H9 (cell line): ENCODE results near the gene HCN2. TPM values are rescaled to one million over a fixed set of nuclear protein-coding genes. Genes with fewer than 3 reads are reported as not detected.

ENCODE experiments used
- DNase-seq: peaks from one replicate; pipeline ENCODE4 v3.0.0-alpha.2; 2017
- H2AFZ ChIP-seq: one replicate; pipeline ENCODE4 v1.6.1; 2013; ENCODE audit warnings: mild to moderate bottlenecking, low read length, control low read depth, moderate library complexity
- H2AK5ac ChIP-seq: 2 replicates; pipeline ENCODE4 v1.6.1; 2013; ENCODE audit warnings: low read length, control low read depth, mixed read lengths; ENCODE audit not compliant: insufficient read length
- H2BK120ac ChIP-seq: one replicate; pipeline ENCODE4 v1.6.1; 2013; ENCODE audit warnings: low read depth, mild to moderate bottlenecking, low read length, control low read depth, inconsistent platforms; ENCODE audit not compliant: poor library complexity, severe bottlenecking
- H2BK12ac ChIP-seq: 2 replicates; pipeline ENCODE4 v1.6.1; 2013; ENCODE audit warnings: low read length, control low read depth, mixed read lengths, low read depth; ENCODE audit not compliant: insufficient read length
- H2BK15ac ChIP-seq: 2 replicates; pipeline ENCODE4 v1.6.1; 2013; ENCODE audit warnings: low read depth, low read length, control low read depth
- H2BK20ac ChIP-seq: one replicate; pipeline ENCODE4 v1.6.1; 2013; ENCODE audit warnings: low read depth, mild to moderate bottlenecking, low read length, control low read depth, inconsistent platforms; ENCODE audit not compliant: poor library complexity, severe bottlenecking
- H2BK5ac ChIP-seq: 2 replicates; pipeline ENCODE4 v1.6.1; 2013; ENCODE audit warnings: low read length, control low read depth, mixed read lengths; ENCODE audit not compliant: insufficient read length
- H3K14ac ChIP-seq: 2 replicates; pipeline ENCODE4 v1.6.1; 2013; ENCODE audit warnings: low read length, control low read depth; ENCODE audit not compliant: insufficient read depth
- H3K18ac ChIP-seq: 2 replicates; pipeline ENCODE4 v1.6.1; 2013; ENCODE audit warnings: low read depth, mild to moderate bottlenecking, mixed read lengths, low read length, control low read depth; ENCODE audit not compliant: insufficient read length
- H3K23ac ChIP-seq: 2 replicates; pipeline ENCODE4 v1.6.1; 2013; ENCODE audit warnings: low read length, control low read depth, mixed read lengths, low read depth; ENCODE audit not compliant: insufficient read length
- H3K23me2 ChIP-seq: 2 replicates; pipeline ENCODE4 v1.6.1; 2013; ENCODE audit warnings: low read depth, mild to moderate bottlenecking, mixed read lengths, low read length, control low read depth; ENCODE audit not compliant: insufficient read length, poor library complexity, severe bottlenecking
- H3K27ac ChIP-seq: 2 replicates; pipeline ENCODE4 v1.5.1; 2013; ENCODE audit warnings: low read length, control low read depth, mixed read lengths, low read depth; ENCODE audit not compliant: insufficient read length
- H3K27me3 ChIP-seq: 2 replicates; pipeline ENCODE4 v1.6.1; 2013; ENCODE audit warnings: low read length, control low read depth, inconsistent platforms; ENCODE audit not compliant: insufficient read depth
- H3K4ac ChIP-seq: 2 replicates; pipeline ENCODE4 v1.6.1; 2013; ENCODE audit warnings: low read depth, mild to moderate bottlenecking, control low read depth, inconsistent platforms, low read length, moderate library complexity
- H3K4me1 ChIP-seq: 2 replicates; pipeline ENCODE4 v1.6.1; 2013; ENCODE audit warnings: low read length, control low read depth, inconsistent platforms; ENCODE audit not compliant: insufficient read depth
- H3K4me2 ChIP-seq: 2 replicates; pipeline ENCODE4 v1.6.1; 2013; ENCODE audit warnings: low read length, control low read depth, mixed read lengths; ENCODE audit not compliant: insufficient read length, insufficient read depth
- H3K56ac ChIP-seq: 2 replicates; pipeline ENCODE4 v1.6.1; 2013; ENCODE audit warnings: low read depth, mild to moderate bottlenecking, mixed read lengths, low read length, control low read depth; ENCODE audit not compliant: insufficient read length
- H3K79me1 ChIP-seq: 2 replicates; pipeline ENCODE4 v1.6.1; 2013; ENCODE audit warnings: low read depth, mild to moderate bottlenecking, moderate library complexity, low read length, control low read depth, inconsistent platforms; ENCODE audit not compliant: insufficient read depth, poor library complexity, severe bottlenecking
- H3K79me2 ChIP-seq: 2 replicates; pipeline ENCODE4 v1.6.1; 2013; ENCODE audit warnings: low read length, control low read depth, inconsistent platforms; ENCODE audit not compliant: insufficient read depth
- H3K9ac ChIP-seq: 2 replicates; pipeline ENCODE4 v1.6.1; 2013; ENCODE audit warnings: low read length, control low read depth, mixed read lengths; ENCODE audit not compliant: insufficient read length; ENCODE audit errors: extremely low read depth
- H3K9me3 ChIP-seq: one replicate; pipeline ENCODE4 v1.6.1; 2013; ENCODE audit warnings: low read depth, low read length, inconsistent platforms; ENCODE audit not compliant: control insufficient read depth
- H3T11ph ChIP-seq: one replicate; pipeline ENCODE4 v1.6.1; 2013; ENCODE audit warnings: mild to moderate bottlenecking, low read length, control low read depth, inconsistent platforms
- H4K20me1 ChIP-seq: one replicate; pipeline ENCODE4 v1.6.1; 2013; ENCODE audit not compliant: control insufficient read depth, insufficient read length, insufficient read depth
- H4K5ac ChIP-seq: 2 replicates; pipeline ENCODE4 v1.6.1; 2013; ENCODE audit warnings: low read depth, mild to moderate bottlenecking, mixed read lengths, low read length, control low read depth; ENCODE audit not compliant: insufficient read length
- H4K8ac ChIP-seq: replicated peaks from 2 replicates; pipeline ENCODE4 v1.6.1; 2013; ENCODE audit warnings: low read length, control low read depth, mixed read lengths, low read depth; ENCODE audit not compliant: insufficient read length
- H4K91ac ChIP-seq: 2 replicates; pipeline ENCODE4 v1.6.1; 2013; ENCODE audit warnings: low read depth, mild to moderate bottlenecking, moderate library complexity, mixed read lengths, low read length, control low read depth; ENCODE audit not compliant: insufficient read length
- H3K27ac Mint-ChIP-seq, 3 experiments: 2 replicates in 2 of 3; 3 replicates in 1 of 3; pipeline ENCODE4 v1.8.0; 2020 to 2021; ENCODE audit warnings: mixed read lengths in 3 of 3, mild to moderate bottlenecking in 1 of 3, moderate library complexity in 1 of 3
- H3K27me3 Mint-ChIP-seq: 2 replicates; pipeline ENCODE4 v1.8.0; 2021; ENCODE audit warnings: low read depth, mild to moderate bottlenecking, moderate library complexity, mixed read lengths
- H3K36me3 Mint-ChIP-seq, 3 experiments: 2 replicates in 2 of 3; 3 replicates in 1 of 3; pipeline ENCODE4 v1.8.0; 2020 to 2021; ENCODE audit warnings: low read depth in 3 of 3, mixed read lengths in 3 of 3; ENCODE audit not compliant: insufficient read depth in 1 of 3
- H3K4me1 Mint-ChIP-seq, 2 experiments: 2 replicates each; pipeline ENCODE4 v1.8.0; 2020; ENCODE audit warnings: mixed read lengths in 2 of 2
- H3K4me3 Mint-ChIP-seq, 2 experiments: 2 replicates in 1 of 2; 3 replicates in 1 of 2; pipeline ENCODE4 v1.8.0; 2020 to 2021; ENCODE audit warnings: mild to moderate bottlenecking in 2 of 2, mixed read lengths in 2 of 2, moderate library complexity in 1 of 2
- H3K9me3 Mint-ChIP-seq, 2 experiments: 2 replicates in 1 of 2; 3 replicates in 1 of 2; pipeline ENCODE4 v1.8.0; 2020; ENCODE audit warnings: mild to moderate bottlenecking in 2 of 2, mixed read lengths in 2 of 2, moderate library complexity in 1 of 2
- CTCF ChIP-seq: fragments of 200-600 bp; sonication (generic); conservative IDR thresholded peaks from 3 replicates; pipeline ENCODE4 v1.8.0; 2021; ENCODE audit warnings: antibody characterized with exemption, mild to moderate bottlenecking
- WGBS: extraction: QIAGEN DNeasy Blood & Tissue Kit; methylation state at CpG from one replicate; pipeline ENCODE4 v1.1.7; 2013; ENCODE audit warnings: missing lambda C conversion rate, low lambda C conversion rate, mixed read lengths; ENCODE audit not compliant: insufficient read length; ENCODE audit errors: extremely low coverage; 5-methylcytosine and 5-hydroxymethylcytosine counted together
- total RNA-seq: library from RNA; stranded (reverse); gene quantifications from 2 replicates; pipeline ENCODE4 v1.2.1, GENCODE V29; 2021

HCN2 gene
- total RNA-seq, 1 experiment from 2014 or later: 3.7 TPM

- Mint-ChIP-seq H3K4me3 (no peak overlapping the region), H3K9me3 (no peaks in the 10 kb centered on the region), H3K4me1 (peaks cover 2 to 5% of the 10 kb centered on the region in 2 experiments; a peak in 1 of 4 replicates), H3K36me3 (no peaks in the 10 kb centered on the region), H3K27me3 (peaks cover 52% of the 10 kb centered on the region), H3K27ac (no peak overlapping the region)
- H2BK5ac ChIP-seq: no peak overlapping the region
- no peak overlapping the region for H4K91ac ChIP-seq
- H3K9ac ChIP-seq: no peak overlapping the region
- no peaks in the 10 kb centered on the region for H3K79me2 ChIP-seq
- no peak overlapping the region for H3K56ac ChIP-seq
- H4K5ac ChIP-seq: no peak overlapping the region
- H2BK15ac ChIP-seq: no peak overlapping the region
- H3K18ac ChIP-seq: no peak overlapping the region
- DNase-seq: no peak
- no peaks in the 10 kb centered on the region for H3K23me2 ChIP-seq
- no CpG with 5 or more reads among the region's 19 CpGs for WGBS
- no peak overlapping the region for H4K8ac ChIP-seq
- H2AK5ac ChIP-seq: no peak overlapping the region
- no peak overlapping the region for H3T11ph ChIP-seq
- no peak overlapping the region; the same call in 1 of the 2 replicates for H3K14ac ChIP-seq
- no peaks in the 10 kb centered on the region for H3K79me1 ChIP-seq
- no peak overlapping the region for H3K4ac ChIP-seq
- H2BK120ac ChIP-seq: no peak overlapping the region
- no peak overlapping the region for H2BK20ac ChIP-seq
- H3K4me2 ChIP-seq: no peak overlapping the region
- H3K27me3 ChIP-seq: peaks cover 12% of the 10 kb centered on the region; the same call in 1 of the 2 replicates
- H3K4me1 ChIP-seq: no peaks in the 10 kb centered on the region
- H2BK12ac ChIP-seq: no peak overlapping the region
- no peak for TF ChIP-seq CTCF
- H2AFZ ChIP-seq: no peak overlapping the region
- no peak overlapping the region for H3K27ac ChIP-seq
- peaks cover 3% of the 10 kb centered on the region for H4K20me1 ChIP-seq
- H3K9me3 ChIP-seq: no peaks in the 10 kb centered on the region
- H3K23ac ChIP-seq: no peak overlapping the region
These were observed 2.4 kb downstream of the HCN2 start for GRCh38 chr19:592101-592500.
